ENCODE data around the gene TMEM120B. TPM values are rescaled to one million over a fixed set of nuclear protein-coding genes. Genes with fewer than 3 reads are reported as not detected.

TMEM120B gene
- total and polyA plus RNA-seq, 2 of the 4 experiments (the other 2 are of a cell fraction): 10.6 to 18.4 TPM

GRCh38 chr12:121774968-121775474 is 62.5 kb downstream of the TMEM120B start:
- Histone ChIP-seq H3K9me1 (ENCODE audit: insufficient read depth, low read length) (no peaks in the 10 kb centered on the region), H3K14ac (replicated peaks; ENCODE audit: low read depth, low read length) (no peak overlapping the region), H2BK5ac (ENCODE audit: low read depth, low read length, poor library complexity, severe bottlenecking) (no peak overlapping the region), H4K5ac (ENCODE audit: low read depth, low read length) (no peak overlapping the region), H3K36me3 (ENCODE audit: control insufficient read depth, insufficient read depth, low read length) (peaks cover 6% of the 10 kb centered on the region; the same call in 1 of the 2 replicates), H2AK9ac (replicated peaks; ENCODE audit: low read depth, low read length, poor library complexity) (no peak overlapping the region), H3K9ac (ENCODE audit: low read depth, low read length) (no peak overlapping the region), H3K27ac (ENCODE audit: insufficient read depth, low read length) (no peak overlapping the region), H2AFZ (replicated peaks; ENCODE audit: low read length, poor library complexity) (no peak overlapping the region), H2BK20ac (ENCODE audit: low read depth, low read length) (no peak overlapping the region), H3K27me3 (ENCODE audit: control insufficient read depth, insufficient read depth, low read length) (no peaks in the 10 kb centered on the region), H3K56ac (ENCODE audit: extremely low read depth, insufficient read depth, low read length) (no peak overlapping the region), H2BK15ac (ENCODE audit: low read depth, low read length) (no peak overlapping the region), H3K79me1 (ENCODE audit: low read depth in 1 of 2, low read length in 2 of 2) (peaks cover 0 to 8% of the 10 kb centered on the region in 2 experiments; a peak in 1 of 4 replicates), H2AK5ac (ENCODE audit: low read depth, low read length) (no peak overlapping the region), H3K4me1 (ENCODE audit: control insufficient read depth, insufficient read depth, low read length) (peaks cover 2% of the 10 kb centered on the region), H4K91ac (ENCODE audit: insufficient read depth, low read depth, low read length) (no peak overlapping the region), H3K18ac (ENCODE audit: low read depth, low read length) (no peak overlapping the region), H4K8ac (ENCODE audit: low read depth in 2 of 2, low read length in 2 of 2) (no peak overlapping the region), H3K9me3 (ENCODE audit: control insufficient read depth, insufficient read depth, low read length) (no peaks in the 10 kb centered on the region), H4K20me1 (ENCODE audit: insufficient read depth, low read length) (peaks cover 3% of the 10 kb centered on the region; the same call in 1 of the 2 replicates), H3K4me3 (ENCODE audit: insufficient read depth, low read depth, low read length) (no peak overlapping the region), H3K23ac (ENCODE audit: low read depth, low read length) (no peak overlapping the region), H2BK120ac (ENCODE audit: low read depth, low read length) (no peak overlapping the region), H3K4ac (ENCODE audit: low read depth, low read length) (no peak overlapping the region), H3K4me2 (ENCODE audit: low read depth, low read length) (no peak overlapping the region)
- POLR2A ChIA-PET (ENCODE audit: unreplicated experiment): interaction anchor here (0.6 kb wide), 2 partner anchors 19 to 74 kb away, joined by 3 to 5 read pairs; no protein-coding TSS in a partner anchor
- no peak for DNase-seq
- CTCF ChIA-PET: interaction anchor here (0.6 kb wide), 1 partner anchor 69 kb away, joined by 4 read pairs; no protein-coding TSS in a partner anchor
- intact Hi-C loops (cut with micrococcal nuclease): no loop called here
- WGBS, 2 experiments (ENCODE audit: extremely low coverage in 2 of 2, insufficient read length in 1 of 2): 91% methylated on average over 6 of the region's 14 CpGs; no CpG with 5 or more reads in 1 of the 2 experiments
- no peak for ATAC-seq (ENCODE audit: low read depth)
- no TSS peak for BruUV-seq (replicated peaks)
- in situ Hi-C loops (cut with MboI; ENCODE audit: low sequenced_read_pairs): no loop called here
- dilution Hi-C loops (cut with HindIII; ENCODE audit: low sequenced_read_pairs, unreplicated experiment): no loop called here
- no peak for TF ChIP-seq BHLHE40 (IDR thresholded peaks at IDR 0.05; ENCODE audit: low read depth, low read length)
- no peak for TF ChIP-seq NFE2L2 (IDR thresholded peaks at IDR 0.05; ENCODE audit: low read depth, low read length)
- TF ChIP-seq MAZ (IDR thresholded peaks at IDR 0.05; ENCODE audit: borderline replicate concordance, low read depth, low read length): no peak
- no peak for TF ChIP-seq SMC3 (IDR thresholded peaks at IDR 0.05; ENCODE audit: low read depth, low read length)

All from IMR-90 (cell line).